ENCODE measurements around the gene FXYD7. TPM values are rescaled to one million over a fixed set of nuclear protein-coding genes. Genes with fewer than 3 reads are reported as not detected.
A peak's percentile ranks its signal among the peaks of the same experiment; 100 is the strongest.

The FXYD7 gene
- total RNA-seq, 4 donors from 2014 or later: not detected

- no peaks in the 10 kb centered on the region for H3K27me3 ChIP-seq
- H3K9me3 ChIP-seq: no peaks in the 10 kb centered on the region
- 0% methylated on average over 1 to 2 of the region's 7 CpGs for WGBS, 2 donors
- no peaks in the 10 kb centered on the region for H3K36me3 ChIP-seq
- peak overlapping the region; percentile 53 to 93 (median 84) for H3K27ac ChIP-seq
- peaks cover 0 to 54% (median 20%) of the 10 kb centered on the region in 3 donors for H3K4me1 ChIP-seq
- no peak for TF ChIP-seq POLR2A (IDR thresholded peaks at IDR 0.05)
- TF ChIP-seq, protein P1, sequence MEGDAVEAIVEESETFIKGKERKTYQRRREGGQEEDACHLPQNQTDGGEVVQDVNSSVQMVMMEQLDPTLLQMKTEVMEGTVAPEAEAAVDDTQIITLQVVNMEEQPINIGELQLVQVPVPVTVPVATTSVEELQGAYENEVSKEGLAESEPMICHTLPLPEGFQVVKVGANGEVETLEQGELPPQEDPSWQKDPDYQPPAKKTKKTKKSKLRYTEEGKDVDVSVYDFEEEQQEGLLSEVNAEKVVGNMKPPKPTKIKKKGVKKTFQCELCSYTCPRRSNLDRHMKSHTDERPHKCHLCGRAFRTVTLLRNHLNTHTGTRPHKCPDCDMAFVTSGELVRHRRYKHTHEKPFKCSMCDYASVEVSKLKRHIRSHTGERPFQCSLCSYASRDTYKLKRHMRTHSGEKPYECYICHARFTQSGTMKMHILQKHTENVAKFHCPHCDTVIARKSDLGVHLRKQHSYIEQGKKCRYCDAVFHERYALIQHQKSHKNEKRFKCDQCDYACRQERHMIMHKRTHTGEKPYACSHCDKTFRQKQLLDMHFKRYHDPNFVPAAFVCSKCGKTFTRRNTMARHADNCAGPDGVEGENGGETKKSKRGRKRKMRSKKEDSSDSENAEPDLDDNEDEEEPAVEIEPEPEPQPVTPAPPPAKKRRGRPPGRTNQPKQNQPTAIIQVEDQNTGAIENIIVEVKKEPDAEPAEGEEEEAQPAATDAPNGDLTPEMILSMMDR (IDR thresholded peaks at IDR 0.05): peak; percentile 63 to 93 (median 91)
- DNase-seq: no peak
- intact Hi-C loops (cut with DNase I): no loop called here
- H3K4me3 ChIP-seq: peak overlapping the region in 3 of 4 donors; percentile 25 to 51 (median 39)
These were observed 7.6 kb upstream of the FXYD7 start for GRCh38 chr19:35135389-35135909.

GRCh38 chr19:35136231-35136630 lies 6.8 kb upstream of the FXYD7 start:
- Histone ChIP-seq H3K4me1 (peaks cover 0 to 60% (median 20%) of the 10 kb centered on the region in 3 donors), H3K27me3 (no peaks in the 10 kb centered on the region), H3K36me3 (no peaks in the 10 kb centered on the region), H3K4me3 (no peak overlapping the region), H3K9me3 (no peaks in the 10 kb centered on the region), H3K27ac (peak overlapping the region in 3 of 4 donors; percentile 22 to 93 (median 92))
- intact Hi-C loops (cut with DNase I): no loop called here
- DNase-seq: no peak
- 43 to 55% methylated on average over 3 to 8 of the region's 11 CpGs for WGBS, 2 donors
- TF ChIP-seq, protein P1 (IDR thresholded peaks at IDR 0.05): no peak
- TF ChIP-seq POLR2A (IDR thresholded peaks at IDR 0.05): no peak

- WGBS, 2 donors: 41 to 45% methylated on average over 4 to 8 of the region's 9 CpGs
- Histone ChIP-seq H3K36me3 (no peaks in the 10 kb centered on the region), H3K27me3 (peaks cover 0 to 8% (median 1%) of the 10 kb centered on the region in 4 donors), H3K9me3 (no peaks in the 10 kb centered on the region), H3K4me3 (no peak overlapping the region), H3K4me1 (peaks cover 9 to 69% (median 28%) of the 10 kb centered on the region in 3 donors), H3K27ac (peak overlapping the region in 3 of 4 donors; percentile 9 to 93 (median 92))
- TF ChIP-seq, protein P1 (IDR thresholded peaks at IDR 0.05): no peak
- no peak for TF ChIP-seq POLR2A (IDR thresholded peaks at IDR 0.05)
- DNase-seq: no peak
- intact Hi-C loops (cut with DNase I): no loop called here
These were observed 5.9 kb upstream of the FXYD7 start for GRCh38 chr19:35136977-35137702.

GRCh38 chr19:35138305-35138892 lies 4.7 kb upstream of the FXYD7 start, which contains the start of gene FXYD1:
Gene FXYD1 (plus strand): TSS chr19:35138824. CDS start chr19:35140080, 1,256 bp downstream.
- H3K27me3 ChIP-seq: peaks cover 0 to 20% (median 8%) of the 10 kb centered on the region in 4 donors
- TF ChIP-seq, protein P1 (IDR thresholded peaks at IDR 0.05): no peak
- TF ChIP-seq POLR2A (IDR thresholded peaks at IDR 0.05): no peak
- H3K9me3 ChIP-seq: no peaks in the 10 kb centered on the region
- peak within 1 kb of the TSS in 3 of 4 donors; percentile 35 to 57 (median 37) for H3K4me3 ChIP-seq
- intact Hi-C loops (cut with DNase I): no loop called here
- no peak for DNase-seq
- peaks cover 21 to 82% (median 40%) of the 10 kb centered on the region in 3 donors for H3K4me1 ChIP-seq
- H3K27ac ChIP-seq: peak within 1 kb of the TSS; percentile 70 to 93 (median 88)
- WGBS, 2 donors: 51 to 90% methylated on average over 4 to 5 of the region's 18 CpGs
- H3K36me3 ChIP-seq: no peaks in the 10 kb centered on the region

Measured in esophagus squamous epithelium (tissue), 5 donors.